Stimulated activated memory B cell treated with anti-CD40 and anti-IgM and Interleukin-4, amounts not matched to agents 10 μg/mL and 1 μg/mL and 100 μg/mL, for 72 hours (primary cell): ENCODE measurements around the gene TMEM145.
"Not testable (repeated sequence)": the region's sequence is repeated elsewhere in the genome, so short reads cannot be mapped to it uniquely, and the experiment has no call there.

Experiments used
- ATAC-seq: fragments of 150-1000 bp; cut with Tn5 transposase; 2 replicates; pipeline ENCODE4 v1.10.0; 2021
- H3K27ac Mint-ChIP-seq: one replicate; pipeline ENCODE4 v1.8.0; 2022; ENCODE audit warnings: mild to moderate bottlenecking, mixed read lengths
- H3K27me3 Mint-ChIP-seq: one replicate; pipeline ENCODE4 v1.8.0; 2022; ENCODE audit warnings: mixed read lengths
- H3K36me3 Mint-ChIP-seq: one replicate; pipeline ENCODE4 v1.8.0; 2022; ENCODE audit warnings: mixed read lengths
- H3K4me1 Mint-ChIP-seq: one replicate; pipeline ENCODE4 v1.8.0; 2022; ENCODE audit warnings: mixed read lengths
- H3K4me3 Mint-ChIP-seq: one replicate; pipeline ENCODE4 v1.8.0; 2022; ENCODE audit warnings: mild to moderate bottlenecking, moderate library complexity, mixed read lengths
- H3K9me3 Mint-ChIP-seq: one replicate; pipeline ENCODE4 v1.8.0; 2022; ENCODE audit warnings: mixed read lengths

The TMEM145 gene

GRCh38 chr19:42313096-42313839 lies at the start of gene TMEM145:
TMEM145 (plus strand) TSS chr19:42313309; CDS start chr19:42313377, 68 bp downstream.
- Mint-ChIP-seq H3K4me3 (peak within 1 kb of the TSS; percentile 73), H3K9me3 (no peaks in the 10 kb centered on the region), H3K4me1 (peaks cover 30% of the 10 kb centered on the region), H3K27me3 (peaks cover 52% of the 10 kb centered on the region), H3K27ac (no peak within 1 kb of the TSS), H3K36me3 (no peaks in the 10 kb centered on the region)
- ATAC-seq: peak; percentile 61

- not testable (repeated sequence) for H3K27me3 Mint-ChIP-seq, H3K36me3 Mint-ChIP-seq
Observed at GRCh38 chr19:42266105-42266504, 47.0 kb upstream of the TMEM145 start.

GRCh38 chr19:42266928-42267603 lies 46.0 kb upstream of the TMEM145 start:
- H3K4me3 Mint-ChIP-seq, H3K9me3 Mint-ChIP-seq, H3K27me3 Mint-ChIP-seq, ATAC-seq, H3K27ac Mint-ChIP-seq, H3K36me3 Mint-ChIP-seq: not testable (repeated sequence)
- H3K4me1 Mint-ChIP-seq: peaks cover 26% of the 10 kb centered on the region

More at GRCh38 chr19:42266105-42266504, 47.0 kb upstream of the TMEM145 start:
- H3K27ac Mint-ChIP-seq, ATAC-seq, H3K9me3 Mint-ChIP-seq, H3K4me3 Mint-ChIP-seq: not testable (repeated sequence)
- H3K4me1 Mint-ChIP-seq: peaks cover 19% of the 10 kb centered on the region

GRCh38 chr19:42267644-42268141 lies 45.4 kb upstream of the TMEM145 start:
- Mint-ChIP-seq H3K4me3 (no peak overlapping the region), H3K4me1 (peaks cover 26% of the 10 kb centered on the region), H3K9me3 (no peaks in the 10 kb centered on the region), H3K27me3 (no peaks in the 10 kb centered on the region), H3K36me3 (peaks cover 5% of the 10 kb centered on the region), H3K27ac (no peak overlapping the region)
- ATAC-seq: no peak

GRCh38 chr19:42268142-42268703 lies 44.9 kb upstream of the TMEM145 start:
- Mint-ChIP-seq H3K36me3 (peaks cover 7% of the 10 kb centered on the region), H3K4me1 (peaks cover 26% of the 10 kb centered on the region), H3K27ac (no peak overlapping the region), H3K4me3 (no peak overlapping the region), H3K9me3 (no peaks in the 10 kb centered on the region), H3K27me3 (no peaks in the 10 kb centered on the region)
- ATAC-seq: peak; percentile 86

- Mint-ChIP-seq H3K27ac (no peak within 1 kb of the TSS), H3K4me3 (peak within 1 kb of the TSS; percentile 90), H3K27me3 (no peaks in the 10 kb centered on the region), H3K36me3 (peaks cover 14% of the 10 kb centered on the region), H3K4me1 (peaks cover 26% of the 10 kb centered on the region), H3K9me3 (no peaks in the 10 kb centered on the region)
- peak; percentile 94 for ATAC-seq
Observed at GRCh38 chr19:42268704-42269477, 44.2 kb upstream of the TMEM145 start, which contains the start of gene CIC. CIC (plus strand) TSS chr19:42269252; CDS start chr19:42271784, 2,532 bp downstream.

GRCh38 chr19:42269478-42270345 lies 43.4 kb upstream of the TMEM145 start:
- Mint-ChIP-seq H3K4me3 (peak overlapping the region; percentile 90), H3K27ac (no peak overlapping the region), H3K9me3 (no peaks in the 10 kb centered on the region), H3K36me3 (peaks cover 22% of the 10 kb centered on the region), H3K4me1 (peaks cover 29% of the 10 kb centered on the region), H3K27me3 (no peaks in the 10 kb centered on the region)
- ATAC-seq: no peak

GRCh38 chr19:42270346-42271044 lies 42.6 kb upstream of the TMEM145 start:
- peaks cover 37% of the 10 kb centered on the region for H3K4me1 Mint-ChIP-seq
- H3K9me3 Mint-ChIP-seq: no peaks in the 10 kb centered on the region
- H3K27me3 Mint-ChIP-seq: no peaks in the 10 kb centered on the region
- ATAC-seq: no peak
- H3K27ac Mint-ChIP-seq: no peak overlapping the region
- peaks cover 30% of the 10 kb centered on the region for H3K36me3 Mint-ChIP-seq
- peak overlapping the region; percentile 90 for H3K4me3 Mint-ChIP-seq

GRCh38 chr19:42271045-42271419 lies 42.1 kb upstream of the TMEM145 start:
- ATAC-seq: no peak
- Mint-ChIP-seq H3K9me3 (no peaks in the 10 kb centered on the region), H3K27ac (no peak overlapping the region), H3K36me3 (peaks cover 33% of the 10 kb centered on the region), H3K27me3 (no peaks in the 10 kb centered on the region), H3K4me1 (peaks cover 41% of the 10 kb centered on the region), H3K4me3 (peak overlapping the region; percentile 41)

- no peak overlapping the region for H3K27ac Mint-ChIP-seq
- no peaks in the 10 kb centered on the region for H3K27me3 Mint-ChIP-seq
- peaks cover 37% of the 10 kb centered on the region for H3K36me3 Mint-ChIP-seq
- peaks cover 45% of the 10 kb centered on the region for H3K4me1 Mint-ChIP-seq
- ATAC-seq: no peak
- no peak overlapping the region for H3K4me3 Mint-ChIP-seq
- H3K9me3 Mint-ChIP-seq: no peaks in the 10 kb centered on the region
Observed at GRCh38 chr19:42271861-42272534, 41.1 kb upstream of the TMEM145 start.

GRCh38 chr19:42272535-42272897 lies 40.6 kb upstream of the TMEM145 start:
- H3K4me3 Mint-ChIP-seq: no peak overlapping the region
- H3K9me3 Mint-ChIP-seq: no peaks in the 10 kb centered on the region
- H3K27ac Mint-ChIP-seq: no peak overlapping the region
- ATAC-seq: no peak
- H3K4me1 Mint-ChIP-seq: peaks cover 45% of the 10 kb centered on the region
- no peaks in the 10 kb centered on the region for H3K27me3 Mint-ChIP-seq
- peaks cover 37% of the 10 kb centered on the region for H3K36me3 Mint-ChIP-seq

GRCh38 chr19:42272989-42273406 lies 40.1 kb upstream of the TMEM145 start:
- H3K27ac Mint-ChIP-seq: no peak overlapping the region
- peaks cover 37% of the 10 kb centered on the region for H3K36me3 Mint-ChIP-seq
- H3K4me3 Mint-ChIP-seq: no peak overlapping the region
- ATAC-seq: no peak
- H3K9me3 Mint-ChIP-seq: no peaks in the 10 kb centered on the region
- peaks cover 46% of the 10 kb centered on the region for H3K4me1 Mint-ChIP-seq
- no peaks in the 10 kb centered on the region for H3K27me3 Mint-ChIP-seq

GRCh38 chr19:42273407-42274064 lies 39.6 kb upstream of the TMEM145 start:
- H3K27ac Mint-ChIP-seq: no peak overlapping the region

More at GRCh38 chr19:42273407-42274064, 39.6 kb upstream of the TMEM145 start:
- peaks cover 37% of the 10 kb centered on the region for H3K36me3 Mint-ChIP-seq
- H3K4me3 Mint-ChIP-seq: no peak overlapping the region
- H3K4me1 Mint-ChIP-seq: peaks cover 52% of the 10 kb centered on the region
- ATAC-seq: no peak
- H3K27me3 Mint-ChIP-seq: no peaks in the 10 kb centered on the region
- H3K9me3 Mint-ChIP-seq: no peaks in the 10 kb centered on the region
